LHCN-M2 (cell line): ENCODE results near the gene ARHGEF7. TPM values are rescaled to one million over a fixed set of nuclear protein-coding genes. Genes with fewer than 3 reads are reported as not detected.

Source experiments
- DNase-seq: peaks from one replicate; pipeline ENCODE4 v3.0.0-alpha.2; 2012; ENCODE audit warnings: low read depth
- total RNA-seq: library from RNA; depleted of rRNA; stranded (reverse); fragments of >200 nt; gene quantifications from 2 replicates; pipeline ENCODE4 v1.2.3, GENCODE V29; 2014

ARHGEF7 gene
- total RNA-seq, 1 experiment from 2014 or later = 30.7 TPM

- DNase-seq = no peak
These were observed 15.8 kb upstream of the ARHGEF7 start for GRCh38 chr13:111099290-111099689.

DNA sequence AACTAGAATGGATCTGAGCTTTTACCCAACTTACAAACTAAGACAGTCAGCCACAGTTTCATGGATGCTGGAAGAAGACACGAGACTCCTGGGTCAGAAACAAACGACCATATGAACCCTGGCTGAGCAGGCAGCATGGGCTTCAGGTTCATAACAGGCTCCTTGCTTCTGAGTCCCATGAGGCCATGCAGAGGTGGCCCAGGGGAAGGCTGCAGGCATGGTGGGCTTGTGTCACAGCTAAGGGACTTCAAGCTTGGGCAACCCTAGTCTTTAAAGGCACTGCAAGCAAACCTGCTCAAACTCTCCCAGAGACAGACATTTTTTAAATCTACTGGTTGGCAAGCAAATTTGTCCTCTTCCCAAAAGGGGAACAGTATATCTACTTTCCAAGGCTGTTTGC lies 5.1 kb upstream of the ARHGEF7 start:
- no peak for DNase-seq

GRCh38 chr13:111111376-111111937 lies 3.7 kb upstream of the ARHGEF7 start:
- no peak for DNase-seq

GRCh38 chr13:111112196-111112595 lies 2.9 kb upstream of the ARHGEF7 start:
- no peak for DNase-seq

DNA sequence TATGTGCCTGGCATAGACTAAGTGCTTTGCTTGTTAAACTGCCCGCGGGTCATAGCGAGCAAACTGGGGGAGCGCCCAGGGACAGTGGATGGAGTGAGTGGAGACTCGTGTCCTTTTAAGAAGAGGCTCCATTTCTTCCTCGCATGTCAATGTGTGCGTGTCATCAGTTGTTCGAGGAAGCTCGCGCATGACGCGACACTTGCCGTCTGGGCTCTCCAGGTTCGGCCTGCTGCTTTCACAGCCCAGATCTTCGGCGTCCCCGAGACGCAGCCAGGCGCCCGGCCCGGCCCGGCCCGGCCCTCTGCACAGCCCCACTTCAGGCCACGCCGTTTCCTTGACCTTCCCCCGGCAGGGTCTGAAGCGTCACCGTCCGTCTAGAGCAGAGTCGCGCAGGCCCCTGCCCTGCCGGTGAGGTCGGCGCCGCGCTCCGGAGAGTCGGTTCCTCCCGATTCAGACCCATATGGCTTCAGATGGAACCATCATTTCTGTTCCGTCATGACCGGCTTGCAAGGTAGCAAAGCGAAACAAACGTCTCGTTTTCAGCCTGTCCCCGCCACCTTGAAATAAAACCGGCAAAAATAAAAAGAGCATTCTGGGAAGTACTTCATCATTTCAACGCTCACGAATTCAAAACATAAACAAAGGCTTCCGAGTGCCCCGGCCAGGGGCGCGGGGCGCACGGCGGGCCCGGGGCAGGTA lies 599 bp upstream of the ARHGEF7 start:
- no peak for DNase-seq

DNA sequence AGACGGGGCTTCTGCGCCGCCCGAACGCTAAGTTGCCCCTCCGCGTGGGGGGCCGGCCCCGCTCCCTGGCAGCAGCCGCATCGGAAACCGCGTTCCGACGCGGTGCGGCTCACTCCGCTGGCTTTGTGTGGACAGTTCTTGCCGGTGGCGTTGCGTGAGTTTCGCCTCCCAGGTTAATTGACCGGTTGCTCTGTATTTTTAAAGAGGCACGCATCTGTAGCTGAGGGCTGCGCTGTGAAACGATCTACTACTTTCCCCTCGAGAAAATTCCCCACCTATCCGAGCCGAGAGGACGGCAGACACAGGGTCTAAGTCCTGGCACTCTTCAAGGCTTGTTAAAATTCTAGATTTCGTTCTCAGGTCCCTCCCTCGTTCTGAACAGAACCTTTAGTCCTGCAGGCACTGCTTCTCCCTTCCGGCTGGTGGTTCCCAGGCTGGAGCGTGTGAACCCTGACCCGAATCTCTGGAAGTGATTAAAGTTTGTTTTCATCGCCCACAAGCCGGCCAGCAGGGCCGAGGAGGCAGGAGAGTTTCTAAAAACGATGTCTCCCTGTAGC lies 933 bp downstream of the ARHGEF7 start:
- DNase-seq = no peak

GRCh38 chr13:111116856-111117255 lies 1.7 kb downstream of the ARHGEF7 start:
- no peak for DNase-seq

GRCh38 chr13:111117289-111117688 lies 2.2 kb downstream of the ARHGEF7 start:
- DNase-seq = no peak

- no peak for DNase-seq
These were observed 2.9 kb downstream of the ARHGEF7 start for GRCh38 chr13:111117961-111118360.

DNA sequence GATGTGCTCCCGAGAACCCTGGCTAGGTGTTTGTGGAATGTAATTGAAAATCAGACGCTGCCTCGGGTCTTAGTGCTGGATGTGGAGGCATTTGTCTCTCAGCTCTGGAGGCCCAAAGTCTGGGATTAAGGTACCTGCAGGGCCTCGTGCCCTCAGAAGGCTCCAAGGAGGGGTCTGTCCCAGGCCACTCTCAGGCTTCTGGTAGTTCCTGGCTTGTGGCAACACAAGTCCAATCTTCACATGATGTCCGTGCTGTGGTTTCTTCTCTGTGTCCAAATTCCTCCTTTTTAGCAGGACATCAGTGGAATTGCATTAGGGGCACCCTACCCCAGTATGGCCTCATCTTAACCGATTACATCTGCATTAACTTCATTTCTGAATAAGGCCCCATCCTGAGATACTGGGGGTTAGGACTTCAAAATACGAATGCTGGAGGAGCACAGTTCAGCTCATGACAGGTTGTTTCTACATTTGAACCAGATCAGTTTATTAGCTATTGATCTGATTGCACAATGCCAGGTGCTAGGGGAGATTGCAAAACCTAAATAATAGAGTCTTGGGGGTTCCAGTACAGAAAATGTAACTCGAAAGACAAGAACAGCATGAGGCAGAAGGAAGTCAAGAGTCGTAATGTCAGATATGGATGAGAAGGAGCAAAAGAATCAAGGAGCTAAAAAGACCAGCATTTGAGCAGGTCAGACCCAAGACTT lies 3.9 kb downstream of the ARHGEF7 start:
- no peak for DNase-seq

DNA sequence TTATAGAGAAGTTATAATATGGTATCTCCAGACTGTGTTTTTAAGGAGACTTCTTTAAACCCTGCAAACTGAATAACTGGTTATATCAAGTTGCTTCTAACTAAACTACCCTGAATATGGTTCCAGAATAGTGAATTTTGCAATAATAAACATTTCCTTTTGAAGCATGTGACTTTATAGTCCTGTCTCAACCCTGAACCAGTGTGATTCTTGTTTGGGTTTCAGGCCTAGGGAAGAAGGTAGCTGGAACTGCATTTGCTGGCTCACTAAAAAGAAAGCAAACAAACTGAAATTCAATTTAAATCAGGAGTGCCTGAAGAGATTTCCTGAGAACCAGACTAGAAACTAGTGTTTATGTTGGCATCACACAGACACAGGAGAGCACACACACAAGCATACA lies 4.9 kb downstream of the ARHGEF7 start:
- no peak for DNase-seq

- no peak for DNase-seq
These were observed 5.3 kb downstream of the ARHGEF7 start for GRCh38 chr13:111120422-111120821.

- DNase-seq = no peak
These were observed 5.8 kb downstream of the ARHGEF7 start for GRCh38 chr13:111120913-111121312.

- no peak for DNase-seq
These were observed 6.4 kb downstream of the ARHGEF7 start for GRCh38 chr13:111121506-111121905.

DNA sequence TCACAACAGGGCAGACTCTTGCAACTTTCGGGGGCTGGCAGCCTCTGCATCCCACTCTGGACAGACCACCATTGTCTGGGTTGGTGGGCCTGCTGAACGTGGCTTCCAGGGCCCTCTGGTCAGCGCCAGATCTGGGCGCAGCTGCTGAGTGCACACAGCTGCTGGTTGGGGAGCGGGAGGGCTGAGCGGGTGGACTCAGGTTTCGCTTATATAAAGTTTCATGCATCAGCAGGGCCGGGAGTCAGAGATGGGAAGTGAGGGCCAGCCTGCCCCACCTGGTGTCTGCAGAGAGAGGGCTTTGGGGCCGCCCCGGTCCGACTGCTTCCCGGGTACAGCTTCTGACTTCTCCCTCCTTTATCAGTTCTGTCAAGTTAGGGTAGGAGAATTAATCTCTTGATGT lies 6.9 kb downstream of the ARHGEF7 start:
- peak; percentile 74 for DNase-seq

- no peak for DNase-seq
These were observed 7.5 kb downstream of the ARHGEF7 start for GRCh38 chr13:111122631-111123030.

GRCh38 chr13:111123221-111123620 lies 8.1 kb downstream of the ARHGEF7 start:
- peak; percentile 24 for DNase-seq

DNA sequence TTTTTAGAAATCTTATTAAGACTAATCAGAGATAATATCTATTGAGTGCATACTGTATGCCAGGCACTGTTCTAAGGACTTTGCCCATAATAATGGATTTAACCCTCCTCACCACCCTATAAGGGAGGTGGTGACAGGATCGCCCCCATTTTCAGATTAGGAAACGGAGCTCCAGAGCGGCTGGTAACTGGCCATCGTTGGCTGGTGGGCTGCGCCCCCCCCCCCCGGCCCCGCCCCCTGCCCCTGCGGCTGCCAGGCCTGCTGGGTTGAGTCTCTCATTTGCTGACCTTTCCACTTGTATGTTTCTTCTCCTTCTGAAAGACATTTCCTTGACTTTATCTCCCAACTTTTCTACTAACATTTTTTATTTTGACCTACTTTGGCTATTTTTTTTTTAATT lies 8.5 kb downstream of the ARHGEF7 start:
- no peak for DNase-seq

DNA sequence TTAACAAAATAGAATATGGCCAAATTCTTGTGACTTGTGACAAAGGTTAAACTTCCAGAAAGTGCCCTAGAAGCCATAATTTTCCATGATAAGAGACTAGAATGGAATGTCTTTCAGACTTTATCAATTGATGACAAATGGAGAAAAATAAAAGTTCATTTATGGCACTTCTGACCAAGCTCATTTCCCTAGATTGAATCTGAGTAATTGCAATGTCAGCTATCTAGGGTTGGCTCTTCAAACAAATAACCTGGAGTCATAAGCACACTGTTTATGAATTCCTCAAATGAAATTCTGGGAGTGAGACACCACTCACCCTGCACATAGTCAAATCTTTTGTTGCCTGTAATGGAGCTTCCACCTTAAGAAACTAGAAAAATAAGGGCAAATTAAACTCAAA lies 11.4 kb downstream of the ARHGEF7 start:
- DNase-seq = no peak

GRCh38 chr13:111129465-111130115 lies 14.5 kb downstream of the ARHGEF7 start:
- no peak for DNase-seq

DNA sequence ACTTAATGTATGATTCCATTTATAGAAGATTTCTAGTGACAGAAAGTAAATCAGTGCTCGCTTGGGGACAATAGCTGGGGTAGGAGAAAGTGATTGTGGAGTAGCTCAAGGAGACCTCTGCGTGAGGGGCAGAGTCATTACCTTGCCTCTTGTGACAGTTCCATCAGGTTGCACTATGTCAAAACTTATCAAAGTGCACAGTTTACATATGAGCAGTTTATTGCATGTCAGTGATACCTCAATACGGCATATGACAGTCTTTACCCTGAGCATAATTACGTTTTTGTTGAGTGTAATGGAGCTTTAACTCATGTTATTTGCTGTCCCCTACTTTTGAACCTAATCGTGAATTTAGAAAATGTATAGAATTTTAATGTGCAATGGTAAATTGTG lies 15.0 kb downstream of the ARHGEF7 start:
- no peak for DNase-seq

DNA sequence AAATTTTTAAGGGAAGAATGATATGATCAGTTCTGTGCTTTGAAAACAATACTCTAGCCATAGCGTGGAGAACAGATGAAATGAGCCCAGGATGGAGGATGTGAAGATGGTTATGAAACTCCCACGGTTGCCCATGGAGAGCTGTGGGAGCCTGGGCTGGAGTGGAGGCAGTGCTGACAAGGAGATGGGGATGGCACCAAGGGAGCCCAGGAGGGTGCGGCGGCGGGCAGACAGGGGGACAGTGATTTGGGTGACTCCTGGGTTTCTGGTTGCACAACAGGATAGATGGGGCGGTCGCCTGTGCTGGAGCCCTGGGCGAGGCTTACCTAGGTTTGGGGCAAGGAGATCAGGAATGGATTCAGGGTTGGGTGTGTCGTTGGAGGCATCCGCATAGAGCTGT lies 15.9 kb downstream of the ARHGEF7 start:
- no peak for DNase-seq
